ENCODE results near the gene PAK1. TPM values are rescaled to one million over a fixed set of nuclear protein-coding genes. Genes with fewer than 3 reads are reported as not detected.
"Not testable (repeated sequence)": the region's sequence is repeated elsewhere in the genome, so short reads cannot be mapped to it uniquely, and the experiment has no call there.

Gene PAK1
- total and polyA plus RNA-seq, 8 donors: 16.7 to 89.5 (median 46.5) TPM

GRCh38 chr11:77384571-77384970 is 89.3 kb downstream of the PAK1 start:
- no peaks in the 10 kb centered on the region for H3K9me3 ChIP-seq
- TF ChIP-seq CTCF (IDR thresholded peaks at IDR 0.05) (no peak), POLR2AphosphoS5 (IDR thresholded peaks at IDR 0.05) (no peak), POLR2A (IDR thresholded peaks at IDR 0.05) (no peak)
- H3K27ac ChIP-seq: no peak overlapping the region
- peaks cover 0 to 27% (median 15%) of the 10 kb centered on the region in 4 donors for H3K4me1 ChIP-seq
- no peak overlapping the region for H3K4me3 ChIP-seq
- no peaks in the 10 kb centered on the region for H3K27me3 ChIP-seq
- H3K36me3 ChIP-seq: peaks cover 5 to 15% (median 7%) of the 10 kb centered on the region in 4 donors
- intact Hi-C loops (cut with DNase I; ENCODE audit: low total_unique reads): no loop called here
- WGBS, 5 donors: 47 to 71% (median 48%) methylated on average over 2 of the region's 2 CpGs
- DNase-seq: no peak

- peaks cover 0 to 27% (median 15%) of the 10 kb centered on the region in 4 donors for H3K4me1 ChIP-seq
- H3K9me3 ChIP-seq; H3K4me3 ChIP-seq; intact Hi-C loops (cut with DNase I; ENCODE audit: low total_unique reads); H3K27me3 ChIP-seq; H3K27ac ChIP-seq; DNase-seq: not testable (repeated sequence)
- 93 to 99% (median 97%) methylated on average over 7 of the region's 7 CpGs for WGBS, 5 donors
- H3K36me3 ChIP-seq: peaks cover 8 to 27% (median 19%) of the 10 kb centered on the region in 4 donors
Measured at GRCh38 chr11:77383349-77383748, 90.5 kb downstream of the PAK1 start.

GRCh38 chr11:77381729-77382665 is 91.9 kb downstream of the PAK1 start:
- no peak for TF ChIP-seq EP300 (IDR thresholded peaks at IDR 0.05)
- no peak for TF ChIP-seq POLR2AphosphoS5 (IDR thresholded peaks at IDR 0.05)
- no peak for TF ChIP-seq CTCF (IDR thresholded peaks at IDR 0.05)
- no peak for TF ChIP-seq POLR2A (IDR thresholded peaks at IDR 0.05)
- WGBS, 5 donors: 51 to 77% (median 64%) methylated on average over 2 of the region's 2 CpGs

GRCh38 chr11:77379934-77380333 is 94.0 kb downstream of the PAK1 start:
- Histone ChIP-seq H3K27me3 (no peaks in the 10 kb centered on the region), H3K9me3 (no peaks in the 10 kb centered on the region), H3K4me1 (peaks cover 0 to 12% (median 7%) of the 10 kb centered on the region in 4 donors), H3K36me3 (peaks cover 8 to 52% (median 47%) of the 10 kb centered on the region in 4 donors), H3K27ac (no peak overlapping the region), H3K4me3 (no peak overlapping the region)
- WGBS, 5 donors: 84 to 95% (median 94%) methylated on average over 5 of the region's 5 CpGs
- intact Hi-C loops (cut with DNase I; ENCODE audit: low total_unique reads): no loop called here
- TF ChIP-seq EP300 (IDR thresholded peaks at IDR 0.05): no peak
- no peak for TF ChIP-seq POLR2AphosphoS5 (IDR thresholded peaks at IDR 0.05)
- no peak for TF ChIP-seq CTCF (IDR thresholded peaks at IDR 0.05)
- TF ChIP-seq POLR2A (IDR thresholded peaks at IDR 0.05): no peak
- DNase-seq: no peak

More at GRCh38 chr11:77381729-77382665, 91.9 kb downstream of the PAK1 start:
- Histone ChIP-seq H3K9me3 (no peaks in the 10 kb centered on the region), H3K27me3 (no peaks in the 10 kb centered on the region), H3K27ac (peak overlapping the region in 2 of 5 donors; percentile 37 to 40), H3K4me1 (peaks cover 0 to 27% (median 15%) of the 10 kb centered on the region in 4 donors), H3K36me3 (peaks cover 8 to 40% (median 32%) of the 10 kb centered on the region in 4 donors), H3K4me3 (no peak overlapping the region)
- intact Hi-C loops (cut with DNase I; ENCODE audit: low total_unique reads): no loop called here
- DNase-seq: peak in 1 of 2 donors; percentile 81
